Smooth muscle cell of the brain vasculature (primary cell): ENCODE results near the gene TAL1.

ENCODE experiments used
- DNase-seq: peaks from one replicate; pipeline ENCODE4 v3.0.0-alpha.2; 2012; ENCODE audit warnings: low read depth, low spot score

The TAL1 gene

GRCh38 chr1:47229886-47230691 lies 1.9 kb downstream of the TAL1 start:
- no peak for DNase-seq

- DNase-seq, result no peak
Measured at GRCh38 chr1:47229031-47229885, 2.8 kb downstream of the TAL1 start.

GRCh38 chr1:47228644-47229030 lies 3.4 kb downstream of the TAL1 start:
- no peak for DNase-seq

GRCh38 chr1:47227341-47228232 lies 4.4 kb downstream of the TAL1 start:
- DNase-seq, result no peak

GRCh38 chr1:47226839-47227215 lies 5.2 kb downstream of the TAL1 start:
- no peak for DNase-seq

GRCh38 chr1:47226121-47226838 lies 5.7 kb downstream of the TAL1 start:
- DNase-seq, result no peak

- DNase-seq, result no peak
Measured at GRCh38 chr1:47225430-47226100, 6.5 kb downstream of the TAL1 start.

- DNase-seq, result no peak
Measured at GRCh38 chr1:47224676-47225399, 7.2 kb downstream of the TAL1 start.

GRCh38 chr1:47223921-47224675 lies 7.9 kb downstream of the TAL1 start:
- no peak for DNase-seq

GRCh38 chr1:47223174-47223920 lies 8.7 kb downstream of the TAL1 start:
- no peak for DNase-seq

GRCh38 chr1:47222476-47222875 lies 9.5 kb downstream of the TAL1 start:
- no peak for DNase-seq

GRCh38 chr1:47219590-47220220 lies 12.3 kb downstream of the TAL1 start:
- no peak for DNase-seq

GRCh38 chr1:47219001-47219400 lies 13.0 kb downstream of the TAL1 start:
- DNase-seq, result no peak

GRCh38 chr1:47216278-47217059 lies 15.6 kb downstream of the TAL1 start:
- no peak for DNase-seq

- DNase-seq, result no peak
Measured at GRCh38 chr1:47215713-47216112, 16.3 kb downstream of the TAL1 start.

GRCh38 chr1:47214549-47214948 lies 17.5 kb downstream of the TAL1 start:
- DNase-seq, result no peak
